HG03280 (cell line): Measurements from ENCODE around the gene DBP.
"Not testable (repeated sequence)": the region's sequence is repeated elsewhere in the genome, so short reads cannot be mapped to it uniquely, and the experiment has no call there.

Experiments used
- ATAC-seq: cut with Tn5 transposase; IDR thresholded peaks from one replicate; pipeline ENCODE4 v1.9.1; 2021; ENCODE audit warnings: mild to moderate bottlenecking, moderate library complexity; ENCODE audit not compliant: unreplicated experiment

The DBP gene

GRCh38 chr19:48636859-48637448, at the start of gene DBP:
Gene DBP (minus strand): TSS chr19:48637379. CDS start chr19:48636994, 385 bp downstream.
- ATAC-seq = peak; percentile 1

- ATAC-seq = not testable (repeated sequence)
These were observed 49.5 kb upstream of the DBP start for GRCh38 chr19:48686637-48687036.

- ATAC-seq = no peak
These were observed 48.9 kb upstream of the DBP start for GRCh38 chr19:48686088-48686487.

GRCh38 chr19:48685583-48685982, 48.4 kb upstream of the DBP start:
- no peak for ATAC-seq

- ATAC-seq = no peak
These were observed 46.2 kb upstream of the DBP start for GRCh38 chr19:48683349-48683748.

GRCh38 chr19:48681127-48681470, 43.9 kb upstream of the DBP start:
- ATAC-seq = no peak

- ATAC-seq = no peak
These were observed 43.4 kb upstream of the DBP start for GRCh38 chr19:48680436-48681126.

- not testable (repeated sequence) for ATAC-seq
These were observed 42.8 kb upstream of the DBP start for GRCh38 chr19:48680006-48680405.

GRCh38 chr19:48678201-48678600, 41.0 kb upstream of the DBP start:
- ATAC-seq = no peak

- ATAC-seq = no peak
These were observed 39.7 kb upstream of the DBP start for GRCh38 chr19:48676887-48677286.

GRCh38 chr19:48676487-48676886, 39.3 kb upstream of the DBP start:
- no peak for ATAC-seq

GRCh38 chr19:48674921-48675824, 38.0 kb upstream of the DBP start:
- no peak for ATAC-seq

- no peak for ATAC-seq
These were observed 37.1 kb upstream of the DBP start for GRCh38 chr19:48674216-48674809.

- no peak for ATAC-seq
These were observed 36.4 kb upstream of the DBP start for GRCh38 chr19:48673436-48674100.

GRCh38 chr19:48672994-48673393, 35.8 kb upstream of the DBP start, which contains the start of gene NTN5:
Gene NTN5 (minus strand): TSS chr19:48673017. CDS start chr19:48670986, 2,031 bp downstream.
- ATAC-seq = no peak

GRCh38 chr19:48671446-48671995, 34.3 kb upstream of the DBP start:
- no peak for ATAC-seq

GRCh38 chr19:48670699-48671445, 33.7 kb upstream of the DBP start:
- no peak for ATAC-seq

GRCh38 chr19:48669903-48670668, 32.9 kb upstream of the DBP start:
- ATAC-seq = no peak

- ATAC-seq = no peak
These were observed 31.6 kb upstream of the DBP start for GRCh38 chr19:48668761-48669160.
